NOMO-1 treated with dmso at 0.1 percent for 144 hours (cell line): ENCODE data around the gene SYTL1.
A peak's percentile ranks its signal among the peaks of the same experiment; 100 is the strongest.

ENCODE experiments used
- DNase-seq: peaks from one replicate; lab custom pipeline; 2025; ENCODE audit not compliant: unreplicated experiment; lab: John Stamatoyannopoulos, UW

The SYTL1 gene

GRCh38 chr1:27346991-27347624 lies 5.3 kb downstream of the SYTL1 start:
- no peak for DNase-seq

- DNase-seq = no peak
Measured at GRCh38 chr1:27348861-27349783, 7.3 kb downstream of the SYTL1 start.

GRCh38 chr1:27349784-27350662 lies 8.2 kb downstream of the SYTL1 start:
- DNase-seq = no peak

- DNase-seq = no peak
Measured at GRCh38 chr1:27350663-27351540, 9.1 kb downstream of the SYTL1 start.

GRCh38 chr1:27351541-27352107 lies 9.8 kb downstream of the SYTL1 start:
- no peak for DNase-seq

GRCh38 chr1:27353166-27353565 lies 11.3 kb downstream of the SYTL1 start:
- DNase-seq = no peak

- DNase-seq = no peak
Measured at GRCh38 chr1:27353629-27354028, 11.8 kb downstream of the SYTL1 start.

GRCh38 chr1:27355683-27356082 lies 13.9 kb downstream of the SYTL1 start:
- DNase-seq = no peak

GRCh38 chr1:27356277-27356618 lies 14.4 kb downstream of the SYTL1 start:
- no peak for DNase-seq

GRCh38 chr1:27356619-27357280 lies 14.9 kb downstream of the SYTL1 start:
- DNase-seq = no peak

- peak; percentile 49 for DNase-seq
Measured at GRCh38 chr1:27357281-27358037, 15.6 kb downstream of the SYTL1 start.

- no peak for DNase-seq
Measured at GRCh38 chr1:27358038-27358927, 16.5 kb downstream of the SYTL1 start.

GRCh38 chr1:27358928-27359313 lies 17.1 kb downstream of the SYTL1 start:
- DNase-seq = no peak

- DNase-seq = no peak
Measured at GRCh38 chr1:27359822-27360158, 18.0 kb downstream of the SYTL1 start.

GRCh38 chr1:27360159-27361043 lies 18.6 kb downstream of the SYTL1 start:
- DNase-seq = no peak

- DNase-seq = no peak
Measured at GRCh38 chr1:27361044-27361402, 19.2 kb downstream of the SYTL1 start.

- DNase-seq = no peak
Measured at GRCh38 chr1:27361553-27361952, 19.7 kb downstream of the SYTL1 start.
